GM12878 (cell line): ENCODE results near the gene RRP36. TPM values are rescaled to one million over a fixed set of nuclear protein-coding genes. Genes with fewer than 3 reads are reported as not detected.

ENCODE experiments used
- ATAC-seq: fragments of 200-7000 bp; cut with Tn5 transposase; 3 replicates; pipeline ENCODE4 v1.9.1; 2020; ENCODE audit warnings: mild to moderate bottlenecking, moderate library complexity
- BruUV-seq: library from RNA; stranded (reverse); fragments of 400-500 nt; replicated peaks from 2 replicates; lab custom pipeline; 2021; lab: Mats Ljungman, UMichigan
- CTCF ChIA-PET: fragments of 300-600 bp; sonication (Branson Sonifier 250); formaldehyde crosslinking; extraction: SDS; loops from one replicate; lab custom pipeline; 2021; ENCODE audit warnings: inconsistent platforms; lab: Yijun Ruan, JAX
- POLR2A ChIA-PET: fragments of 350-600 bp; formaldehyde crosslinking; extraction: SDS; loops from one replicate; lab custom pipeline; 2021; ENCODE audit warnings: inconsistent platforms; lab: Charles Lee
- RAD21 ChIA-PET: fragments of 300-600 bp; sonication (Branson Sonifier 250); formaldehyde crosslinking; loops from one replicate; lab custom pipeline; 2023; ENCODE audit warnings: antibody characterized with exemption; ENCODE audit not compliant: unreplicated experiment; lab: Charles Lee
- SMC1A ChIA-PET: fragments of 300-600 bp; sonication (Branson Sonifier 250); formaldehyde crosslinking; loops from one replicate; lab custom pipeline; 2023; ENCODE audit not compliant: unreplicated experiment, uncharacterized antibody; lab: Charles Lee
- DNase-seq: peaks from one replicate; pipeline ENCODE4 v3.0.0-alpha.2; 2011; ENCODE audit warnings: low read depth, low spot score
- FAIRE-seq: peaks from 3 replicates; lab custom pipeline; 2011; peaks lifted over from hg19 to GRCh38; lab: Jason Lieb, UNC
- H2AFZ ChIP-seq: 2 replicates; pipeline ENCODE4 v1.6.0; 2011; ENCODE audit warnings: low read depth, low read length, control low read depth; ENCODE audit not compliant: control insufficient read depth
- H3K27ac ChIP-seq: 2 replicates; pipeline ENCODE4 v1.5.1; 2011; ENCODE audit warnings: control low read depth; ENCODE audit not compliant: control insufficient read depth, insufficient read depth
- H3K27me3 ChIP-seq, 2 experiments: replicated peaks in 1 of 2; 2 replicates each; pipeline versions ENCODE4 v1.6.0 to v1.6.1; 2011; ENCODE audit warnings: low read length in 1 of 2; ENCODE audit not compliant: control insufficient read depth in 2 of 2, insufficient read depth in 2 of 2
- H3K36me3 ChIP-seq, 2 experiments: 2 replicates each; pipeline ENCODE4 v1.5.1; 2011; ENCODE audit warnings: low read length in 1 of 2; ENCODE audit not compliant: control insufficient read depth in 2 of 2, insufficient read depth in 2 of 2
- H3K4me1 ChIP-seq: 2 replicates; pipeline ENCODE4 v1.6.1; 2011; ENCODE audit warnings: mild to moderate bottlenecking, low read length, moderate library complexity, mixed read lengths; ENCODE audit not compliant: control insufficient read depth, insufficient read depth
- H3K4me2 ChIP-seq: 2 replicates; pipeline ENCODE4 v1.6.0; 2011; ENCODE audit warnings: control low read depth; ENCODE audit not compliant: control insufficient read depth, insufficient read depth
- H3K4me3 ChIP-seq: fragments of 200-600 bp; sonication (generic); 2 replicates; pipeline ENCODE4 v1.5.1; 2016
- H3K79me2 ChIP-seq: 2 replicates; pipeline ENCODE4 v1.6.0; 2011; ENCODE audit warnings: low read length; ENCODE audit not compliant: control insufficient read depth, insufficient read depth
- H3K9ac ChIP-seq: 2 replicates; pipeline ENCODE4 v1.8.0; 2011; ENCODE audit warnings: low read length, control low read depth, mixed read lengths; ENCODE audit not compliant: control insufficient read depth, insufficient read depth
- H3K9me3 ChIP-seq: replicated peaks from 3 replicates; pipeline ENCODE4 v1.5.1; 2011; ENCODE audit warnings: mild to moderate bottlenecking, low read length; ENCODE audit not compliant: control insufficient read depth, insufficient read depth
- H4K20me1 ChIP-seq: 2 replicates; pipeline ENCODE4 v1.6.0; 2011; ENCODE audit not compliant: control insufficient read depth, insufficient read depth
- CBFB ChIP-seq: IDR thresholded peaks from 2 replicates; pipeline ENCODE4 v1.6.1; 2016; ENCODE audit warnings: antibody characterized with exemption, low read depth
- CBX3 ChIP-seq: fragments of 200-600 bp; sonication (generic); IDR thresholded peaks from 2 replicates; pipeline ENCODE4 v1.6.1; 2016; ENCODE audit warnings: low read depth, borderline replicate concordance
- EGR1 ChIP-seq, 2 experiments: IDR thresholded peaks; 1 replicate in 1 of 2; 2 replicates in 1 of 2; pipeline ENCODE4 v1.6.1; 2011 to 2012; ENCODE audit warnings: low read depth in 2 of 2, low read length in 2 of 2, borderline replicate concordance in 1 of 2, mild to moderate bottlenecking in 1 of 2, moderate library complexity in 1 of 2
- ESRRA ChIP-seq: IDR thresholded peaks from 2 replicates; pipeline ENCODE4 v1.6.1; 2012; ENCODE audit warnings: mild to moderate bottlenecking, low read length, improper control_type of control experiment
- FOS ChIP-seq: IDR thresholded peaks from 3 replicates; pipeline ENCODE4 v1.6.1; 2011; ENCODE audit warnings: borderline replicate concordance; ENCODE audit not compliant: insufficient read length; ENCODE audit errors: extremely low read depth
- HDAC6 ChIP-seq: fragments of 200-600 bp; sonication (generic); IDR thresholded peaks from one replicate; pipeline ENCODE4 v1.8.0; 2017; ENCODE audit warnings: antibody characterized with exemption; ENCODE audit not compliant: unreplicated experiment
- JUND ChIP-seq: IDR thresholded peaks from 2 replicates; pipeline ENCODE4 v1.6.1; 2012; ENCODE audit warnings: low read depth, mild to moderate bottlenecking, low read length, improper control_type of control experiment, moderate library complexity
- PAX8 ChIP-seq: fragments of 450-650 bp; IDR thresholded peaks from 2 replicates; pipeline ENCODE4 v1.6.1; 2017; ENCODE audit warnings: mild to moderate bottlenecking, moderate library complexity
- POLR2AphosphoS2 ChIP-seq: IDR thresholded peaks from 2 replicates; pipeline ENCODE4 v1.6.1; 2011; ENCODE audit warnings: low read depth, mild to moderate bottlenecking, low read length, improper control_type of control experiment, moderate library complexity
- RAD51 ChIP-seq: fragments of 450-650 bp; IDR thresholded peaks from 2 replicates; pipeline ENCODE4 v1.6.1; 2016; ENCODE audit warnings: moderate library complexity, mild to moderate bottlenecking, inconsistent platforms
- RELA ChIP-seq: fragments of 450-650 bp; IDR thresholded peaks from 2 replicates; pipeline ENCODE4 v1.8.0; 2014; ENCODE audit warnings: borderline replicate concordance; ENCODE audit not compliant: partially characterized antibody
- TAF1 ChIP-seq: IDR thresholded peaks from 2 replicates; pipeline ENCODE4 v1.6.1; 2011; ENCODE audit warnings: mild to moderate bottlenecking, low read depth, low read length, borderline replicate concordance
- WGBS: methylation state at CpG from one replicate; pipeline ENCODE4 v1.1.6; 2016; ENCODE audit warnings: low lambda C conversion rate; ENCODE audit not compliant: insufficient replicate concordance, insufficient coverage; ENCODE audit errors: missing lambda C conversion rate; 5-methylcytosine and 5-hydroxymethylcytosine counted together
- in situ Hi-C: fragments of 300-500 bp; cut with MboI; formaldehyde crosslinking; loops from 9 replicates; pipeline ENCODE4 v1.14.3; 2018; ENCODE audit warnings: mixed read lengths
- intact Hi-C: fragments of 100-400 bp; cut with micrococcal nuclease; formaldehyde crosslinking; loops from one replicate; pipeline ENCODE4 v1.14.2; 2022; ENCODE audit not compliant: unreplicated experiment
- polyA plus RNA-seq, 11 experiments: library from polyadenylated mRNA; depleted of rRNA in 4 of 11; unstranded in 6 of 11; stranded (reverse) in 5 of 11; fragments of >200 nt; fragmentation: Nextera tagmentation in 4 of 11; fragmentation: Illumina TruSeq in 1 of 11; extraction: Ambion mirVana in 4 of 11; extraction: Trizol in 1 of 11; gene quantifications; 1 replicate in 1 of 11; 2 replicates in 10 of 11; pipeline versions ENCODE4 v1.2.1 to v1.2.3, GENCODE V29; 2011 to 2016; ENCODE audit warnings: inconsistent platforms in 2 of 11, missing spikeins in 2 of 11, low read depth in 1 of 11
- total RNA-seq, 4 experiments: library from RNA; depleted of rRNA in 3 of 4; stranded (reverse); fragments of >200 nt in 3 of 4; fragmentation: Illumina TruSeq in 1 of 4; extraction: Trizol in 1 of 4; gene quantifications; 2 replicates each; pipeline versions ENCODE4 v1.2.1 to v1.2.3, GENCODE V29; 2013 to 2021
- TF ChIP-seq, protein P1 (sequence below): fragments of 450-650 bp; IDR thresholded peaks from 2 replicates; pipeline ENCODE4 v1.6.1; 2017; ENCODE audit warnings: antibody characterized with exemption, mild to moderate bottlenecking, moderate library complexity

The RRP36 gene
- total and polyA plus RNA-seq, 10 of the 15 experiments (the other 5 are each of a cell fraction or from before 2014, with no cell fraction given): 17.6 to 101 (median 69.7) TPM

DNA sequence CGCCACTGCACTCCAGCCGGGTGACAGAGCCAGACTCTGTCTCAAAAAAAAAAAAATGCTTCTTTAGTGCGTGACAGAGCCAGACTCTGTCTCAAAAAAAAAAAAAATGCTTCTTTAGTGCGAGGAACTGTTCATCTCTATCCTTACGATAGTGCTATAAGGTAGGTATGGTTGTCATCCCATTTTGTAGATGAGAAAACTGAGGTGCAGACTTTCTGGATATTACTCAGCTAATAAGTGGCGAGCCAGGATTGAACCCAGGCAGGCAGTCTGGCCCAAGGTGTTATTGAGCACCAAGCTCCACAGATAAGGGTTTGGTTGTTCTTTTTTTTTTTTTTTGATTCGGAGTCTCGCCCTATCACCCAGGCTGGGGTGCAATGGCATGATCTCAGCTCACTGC is 19.6 kb upstream of the RRP36 start:
- Histone ChIP-seq H3K9ac (no peak overlapping the region), H3K4me1 (no peaks in the 10 kb centered on the region), H2AFZ (no peak overlapping the region), H3K27ac (no peak overlapping the region), H3K79me2 (no peaks in the 10 kb centered on the region), H4K20me1 (no peaks in the 10 kb centered on the region), H3K9me3 (no peaks in the 10 kb centered on the region), H3K36me3 (peaks cover 0 to 3% of the 10 kb centered on the region in 2 experiments; a peak in 2 of 4 replicates), H3K4me3 (no peak overlapping the region), H3K4me2 (no peak overlapping the region), H3K27me3 (no peaks in the 10 kb centered on the region)
- no peak for ATAC-seq
- no peak for FAIRE-seq
- ChIA-PET POLR2A (interaction anchor here (0.7 kb wide), 1 partner anchor 644 kb away, joined by 3 read pairs; no protein-coding TSS in a partner anchor), CTCF (interaction anchor here (0.8 to 2.5 kb wide), 3 partner anchors 13 to 142 kb away, joined by 3 to 5 read pairs (median 3); partner anchors contain the start of genes KLHDC3 and PPP2R5D), SMC1A (interaction anchor here (0.6 to 0.8 kb wide), 4 partner anchors 13 to 313 kb away, joined by 3 to 6 read pairs (median 3); no protein-coding TSS in a partner anchor), RAD21 (no interaction called here)
- intact Hi-C loops (no loop called here), in situ Hi-C loops (no loop called here)
- no TSS peak for BruUV-seq
- DNase-seq: no peak
- no peak for TF ChIP-seq RELA
- TF ChIP-seq CBFB: no peak
- TF ChIP-seq ESRRA: no peak
- no peak for TF ChIP-seq TAF1
- TF ChIP-seq EGR1 (IDR thresholded peaks at IDR 0.05; ENCODE audit: borderline replicate concordance in 1 of 2, low read depth in 2 of 2, low read length in 2 of 2): no peak
- TF ChIP-seq HDAC6: no peak
- whole genome bisulfite sequencing: 96% methylated on average over 6 of the region's 8 CpGs

DNA sequence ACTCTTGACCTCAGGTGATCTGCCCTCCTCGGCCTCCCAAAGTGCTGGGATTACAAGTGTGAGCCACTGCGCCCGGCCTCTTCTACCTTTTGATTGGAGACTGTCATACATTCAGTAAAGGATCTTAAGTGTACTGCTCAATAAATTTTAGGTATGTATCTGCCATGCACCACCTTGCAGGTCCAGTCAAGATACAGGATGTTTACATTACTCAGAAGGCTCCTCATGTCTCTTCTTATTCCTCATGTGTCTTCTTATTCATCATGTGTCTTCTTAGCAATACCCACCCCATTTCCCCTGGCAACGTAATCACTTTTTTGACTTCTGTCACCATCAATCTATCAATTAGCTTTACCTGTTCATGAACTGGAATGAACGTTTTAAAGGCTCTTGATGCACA is 15.6 kb upstream of the RRP36 start:
- H3K79me2 ChIP-seq: no peaks in the 10 kb centered on the region
- H3K4me1 ChIP-seq: no peaks in the 10 kb centered on the region
- CTCF ChIA-PET: interaction anchor here (0.9 to 1.9 kb wide), 3 partner anchors 8 to 137 kb away, joined by 3 to 7 read pairs (median 4); partner anchors contain the start of gene KLHDC3
- H4K20me1 ChIP-seq: no peaks in the 10 kb centered on the region
- WGBS: 96% methylated on average over 5 of the region's 5 CpGs
- H3K4me3 ChIP-seq: no peak overlapping the region
- POLR2A ChIA-PET: interaction anchor here (0.6 to 1.3 kb wide), 3 partner anchors 14 to 559 kb away, joined by 3 to 4 read pairs (median 3); partner anchors contain the start of gene PPP2R5D
- H3K27ac ChIP-seq: no peak overlapping the region
- RAD21 ChIA-PET: interaction anchor here (1.9 kb wide), 1 partner anchor 41 kb away, joined by 4 read pairs; no protein-coding TSS in a partner anchor
- SMC1A ChIA-PET: interaction anchor here (1.2 kb wide), 1 partner anchor 9 kb away, joined by 4 read pairs; no protein-coding TSS in a partner anchor
- intact Hi-C loops (loop anchor here (5.0 kb wide), 1 partner anchor 104 kb away; no protein-coding TSS in a partner anchor), in situ Hi-C loops (no loop called here)
- no peak overlapping the region for H3K4me2 ChIP-seq
- ATAC-seq (no peak), FAIRE-seq (no peak), DNase-seq (no peak)
- H3K27me3 ChIP-seq: no peaks in the 10 kb centered on the region
- peaks cover 16 to 17% of the 10 kb centered on the region in 2 experiments for H3K36me3 ChIP-seq
- H3K9ac ChIP-seq: no peak overlapping the region
- no peak overlapping the region for H2AFZ ChIP-seq
- H3K9me3 ChIP-seq: no peaks in the 10 kb centered on the region
- no TSS peak for BruUV-seq
- no peak for TF ChIP-seq JUND
- no peak for TF ChIP-seq RAD51
- no peak for TF ChIP-seq PAX8
- TF ChIP-seq, protein P1, sequence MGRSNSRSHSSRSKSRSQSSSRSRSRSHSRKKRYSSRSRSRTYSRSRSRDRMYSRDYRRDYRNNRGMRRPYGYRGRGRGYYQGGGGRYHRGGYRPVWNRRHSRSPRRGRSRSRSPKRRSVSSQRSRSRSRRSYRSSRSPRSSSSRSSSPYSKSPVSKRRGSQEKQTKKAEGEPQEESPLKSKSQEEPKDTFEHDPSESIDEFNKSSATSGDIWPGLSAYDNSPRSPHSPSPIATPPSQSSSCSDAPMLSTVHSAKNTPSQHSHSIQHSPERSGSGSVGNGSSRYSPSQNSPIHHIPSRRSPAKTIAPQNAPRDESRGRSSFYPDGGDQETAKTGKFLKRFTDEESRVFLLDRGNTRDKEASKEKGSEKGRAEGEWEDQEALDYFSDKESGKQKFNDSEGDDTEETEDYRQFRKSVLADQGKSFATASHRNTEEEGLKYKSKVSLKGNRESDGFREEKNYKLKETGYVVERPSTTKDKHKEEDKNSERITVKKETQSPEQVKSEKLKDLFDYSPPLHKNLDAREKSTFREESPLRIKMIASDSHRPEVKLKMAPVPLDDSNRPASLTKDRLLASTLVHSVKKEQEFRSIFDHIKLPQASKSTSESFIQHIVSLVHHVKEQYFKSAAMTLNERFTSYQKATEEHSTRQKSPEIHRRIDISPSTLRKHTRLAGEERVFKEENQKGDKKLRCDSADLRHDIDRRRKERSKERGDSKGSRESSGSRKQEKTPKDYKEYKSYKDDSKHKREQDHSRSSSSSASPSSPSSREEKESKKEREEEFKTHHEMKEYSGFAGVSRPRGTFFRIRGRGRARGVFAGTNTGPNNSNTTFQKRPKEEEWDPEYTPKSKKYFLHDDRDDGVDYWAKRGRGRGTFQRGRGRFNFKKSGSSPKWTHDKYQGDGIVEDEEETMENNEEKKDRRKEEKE: no peak
- TF ChIP-seq POLR2AphosphoS2: no peak
- no peak for TF ChIP-seq CBX3
- TF ChIP-seq FOS: no peak
